MM.1S (cell line): ENCODE measurements around the gene CABLES2.

ENCODE experiments used
- DNase-seq: peaks from one replicate; pipeline ENCODE4 v3.0.0-alpha.2; 2015
- H2AFZ ChIP-seq: fragments of 300-600 bp; sonication (generic); 2 replicates; pipeline ENCODE4 v1.6.0; 2016; ENCODE audit warnings: antibody characterized with exemption, low read length
- H3F3A ChIP-seq: fragments of 300-600 bp; sonication (generic); 2 replicates; pipeline ENCODE4 v1.6.1; 2016; ENCODE audit warnings: mild to moderate bottlenecking, antibody characterized with exemption, low read length, moderate library complexity, mixed read lengths; ENCODE audit not compliant: insufficient read depth
- H3K27ac ChIP-seq: fragments of 300-600 bp; sonication (generic); 2 replicates; pipeline ENCODE4 v1.5.1; 2016; ENCODE audit warnings: mild to moderate bottlenecking, low read length
- H3K27me3 ChIP-seq: fragments of 300-600 bp; sonication (generic); replicated peaks from 2 replicates; pipeline ENCODE4 v1.6.0; 2016; ENCODE audit warnings: low read length; ENCODE audit not compliant: insufficient read depth
- H3K36me3 ChIP-seq: fragments of 300-600 bp; sonication (generic); replicated peaks from 2 replicates; pipeline ENCODE4 v1.6.1; 2016; ENCODE audit warnings: mild to moderate bottlenecking, low read length, mixed read lengths; ENCODE audit not compliant: insufficient read depth
- H3K4me1 ChIP-seq: fragments of 300-600 bp; sonication (generic); 2 replicates; pipeline ENCODE4 v1.6.1; 2016; ENCODE audit warnings: low read length, mixed read lengths
- H3K4me2 ChIP-seq: fragments of 300-600 bp; sonication (generic); 2 replicates; pipeline ENCODE4 v1.6.0; 2016; ENCODE audit warnings: low read depth, low read length
- H3K4me3 ChIP-seq: fragments of 300-600 bp; sonication (generic); 2 replicates; pipeline ENCODE4 v1.5.1; 2016; ENCODE audit warnings: low read length, mixed read lengths
- H3K79me2 ChIP-seq: fragments of 300-600 bp; sonication (generic); 2 replicates; pipeline ENCODE4 v1.6.1; 2016; ENCODE audit warnings: mixed run types, low read length, mixed read lengths
- H3K9ac ChIP-seq: fragments of 300-600 bp; sonication (generic); 2 replicates; pipeline ENCODE4 v1.6.1; 2016; ENCODE audit warnings: low read length, mixed read lengths
- H3K9me2 ChIP-seq: fragments of 300-600 bp; sonication (generic); replicated peaks from 2 replicates; pipeline ENCODE4 v1.6.1; 2016; ENCODE audit warnings: mild to moderate bottlenecking, low read length, mixed read lengths; ENCODE audit not compliant: insufficient read depth
- H3K9me3 ChIP-seq: fragments of 300-600 bp; sonication (generic); replicated peaks from 2 replicates; pipeline ENCODE4 v1.6.1; 2016; ENCODE audit warnings: mild to moderate bottlenecking, low read length, mixed read lengths; ENCODE audit not compliant: insufficient read depth
- H4K20me1 ChIP-seq: fragments of 300-600 bp; sonication (generic); 2 replicates; pipeline ENCODE4 v1.6.1; 2016; ENCODE audit warnings: mild to moderate bottlenecking, low read length, moderate library complexity, mixed read lengths; ENCODE audit not compliant: insufficient read depth
- EZH2 ChIP-seq: fragments of 300-600 bp; sonication (generic); optimal IDR thresholded peaks from 2 replicates; pipeline ENCODE3; 2017; ENCODE audit warnings: low read depth, mild to moderate bottlenecking, antibody characterized with exemption, low read length, mixed read lengths
- EZH2phosphoT487 ChIP-seq: fragments of 300-600 bp; sonication (generic); IDR thresholded peaks from 2 replicates; pipeline ENCODE4 v1.6.1; 2018; ENCODE audit warnings: antibody characterized with exemption, low read length
- TF ChIP-seq, protein P1 (sequence below): fragments of 300-600 bp; sonication (generic); IDR thresholded peaks from 2 replicates; pipeline ENCODE4 v1.5.1; 2016; ENCODE audit warnings: antibody characterized with exemption, low read length, mixed read lengths

The CABLES2 gene

DNA sequence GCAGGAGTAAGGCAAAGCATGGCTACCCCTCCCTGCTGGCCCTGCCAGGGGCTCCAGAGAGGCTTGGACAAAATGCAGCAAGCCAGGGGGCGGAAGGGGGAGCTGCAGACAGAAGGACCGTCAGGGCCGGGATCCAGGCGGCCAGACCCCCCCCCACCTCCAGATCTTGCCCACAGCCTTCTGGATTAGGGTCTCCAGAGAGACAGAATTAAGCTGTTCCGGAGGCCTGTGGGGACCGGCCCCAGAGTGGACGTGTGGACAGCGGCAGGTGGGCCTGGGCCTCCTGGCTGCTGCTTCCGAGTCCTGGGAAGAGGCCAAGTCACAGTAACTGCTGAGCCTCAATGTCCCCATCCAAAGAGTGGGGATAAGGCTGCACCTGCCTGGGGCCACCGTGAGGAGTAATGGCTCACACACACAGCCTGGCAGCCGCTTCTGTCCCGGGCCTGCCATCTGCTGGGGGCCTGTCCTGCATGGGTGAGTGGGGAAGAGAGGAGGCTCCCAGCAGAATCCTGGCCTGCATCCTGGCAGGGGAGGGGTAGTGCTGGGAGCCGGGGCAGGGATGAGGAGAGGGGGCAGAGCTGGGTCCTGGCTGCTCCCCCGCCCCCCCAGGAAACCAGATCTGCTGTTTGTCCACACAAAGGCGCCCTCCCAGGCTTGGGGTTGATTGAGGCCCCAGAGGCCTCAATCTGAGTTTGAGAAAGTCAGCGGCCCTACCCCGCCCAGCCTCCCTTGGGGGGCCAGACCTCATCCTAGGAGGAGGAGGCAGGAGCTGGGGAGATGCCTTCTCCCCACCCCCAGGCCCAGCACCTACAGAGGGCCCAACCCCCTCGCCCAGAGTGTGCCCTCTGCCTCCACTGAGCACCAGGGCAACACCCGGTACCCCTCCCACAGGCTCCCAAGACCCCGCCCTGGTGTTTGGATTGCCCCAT, 43.8 kb downstream of the CABLES2 start:
- no peaks in the 10 kb centered on the region for H3K9me3 ChIP-seq
- TF ChIP-seq, protein P1, sequence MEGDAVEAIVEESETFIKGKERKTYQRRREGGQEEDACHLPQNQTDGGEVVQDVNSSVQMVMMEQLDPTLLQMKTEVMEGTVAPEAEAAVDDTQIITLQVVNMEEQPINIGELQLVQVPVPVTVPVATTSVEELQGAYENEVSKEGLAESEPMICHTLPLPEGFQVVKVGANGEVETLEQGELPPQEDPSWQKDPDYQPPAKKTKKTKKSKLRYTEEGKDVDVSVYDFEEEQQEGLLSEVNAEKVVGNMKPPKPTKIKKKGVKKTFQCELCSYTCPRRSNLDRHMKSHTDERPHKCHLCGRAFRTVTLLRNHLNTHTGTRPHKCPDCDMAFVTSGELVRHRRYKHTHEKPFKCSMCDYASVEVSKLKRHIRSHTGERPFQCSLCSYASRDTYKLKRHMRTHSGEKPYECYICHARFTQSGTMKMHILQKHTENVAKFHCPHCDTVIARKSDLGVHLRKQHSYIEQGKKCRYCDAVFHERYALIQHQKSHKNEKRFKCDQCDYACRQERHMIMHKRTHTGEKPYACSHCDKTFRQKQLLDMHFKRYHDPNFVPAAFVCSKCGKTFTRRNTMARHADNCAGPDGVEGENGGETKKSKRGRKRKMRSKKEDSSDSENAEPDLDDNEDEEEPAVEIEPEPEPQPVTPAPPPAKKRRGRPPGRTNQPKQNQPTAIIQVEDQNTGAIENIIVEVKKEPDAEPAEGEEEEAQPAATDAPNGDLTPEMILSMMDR: no peak
- TF ChIP-seq EZH2 (no peak), EZH2phosphoT487 (no peak)
- no peak overlapping the region for H3K27ac ChIP-seq
- no peak for DNase-seq
- H2AFZ ChIP-seq: no peak overlapping the region
- H3K9ac ChIP-seq: no peak overlapping the region
- no peaks in the 10 kb centered on the region for H3K36me3 ChIP-seq
- no peak overlapping the region for H3K4me3 ChIP-seq
- no peaks in the 10 kb centered on the region for H3K9me2 ChIP-seq
- no peaks in the 10 kb centered on the region for H4K20me1 ChIP-seq
- no peak overlapping the region for H3K4me2 ChIP-seq
- peaks cover 9% of the 10 kb centered on the region for H3K4me1 ChIP-seq
- no peaks in the 10 kb centered on the region for H3K27me3 ChIP-seq
- peaks cover 58% of the 10 kb centered on the region for H3K79me2 ChIP-seq
- peaks cover 4% of the 10 kb centered on the region; the same call in 1 of the 2 replicates for H3F3A ChIP-seq

DNA sequence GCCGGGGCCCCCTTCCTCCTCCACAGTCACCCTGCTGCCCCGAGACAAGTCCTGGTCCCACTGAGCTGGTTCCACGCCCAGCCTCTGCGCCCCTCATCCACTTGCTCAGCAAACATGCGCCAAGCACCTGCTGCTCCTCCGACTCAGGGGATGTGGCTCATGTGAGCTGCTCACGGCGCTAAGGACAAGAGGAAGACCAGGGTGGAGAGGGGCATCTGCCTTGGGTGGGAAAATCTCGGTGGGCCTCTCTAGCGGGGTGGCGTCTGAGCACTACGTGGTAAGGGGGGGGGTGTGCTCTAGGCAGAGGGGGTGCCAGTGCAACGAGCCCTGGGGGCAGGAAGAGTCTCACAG, 44.5 kb downstream of the CABLES2 start:
- Histone ChIP-seq H4K20me1 (no peaks in the 10 kb centered on the region), H3K9ac (no peak overlapping the region)

DNA sequence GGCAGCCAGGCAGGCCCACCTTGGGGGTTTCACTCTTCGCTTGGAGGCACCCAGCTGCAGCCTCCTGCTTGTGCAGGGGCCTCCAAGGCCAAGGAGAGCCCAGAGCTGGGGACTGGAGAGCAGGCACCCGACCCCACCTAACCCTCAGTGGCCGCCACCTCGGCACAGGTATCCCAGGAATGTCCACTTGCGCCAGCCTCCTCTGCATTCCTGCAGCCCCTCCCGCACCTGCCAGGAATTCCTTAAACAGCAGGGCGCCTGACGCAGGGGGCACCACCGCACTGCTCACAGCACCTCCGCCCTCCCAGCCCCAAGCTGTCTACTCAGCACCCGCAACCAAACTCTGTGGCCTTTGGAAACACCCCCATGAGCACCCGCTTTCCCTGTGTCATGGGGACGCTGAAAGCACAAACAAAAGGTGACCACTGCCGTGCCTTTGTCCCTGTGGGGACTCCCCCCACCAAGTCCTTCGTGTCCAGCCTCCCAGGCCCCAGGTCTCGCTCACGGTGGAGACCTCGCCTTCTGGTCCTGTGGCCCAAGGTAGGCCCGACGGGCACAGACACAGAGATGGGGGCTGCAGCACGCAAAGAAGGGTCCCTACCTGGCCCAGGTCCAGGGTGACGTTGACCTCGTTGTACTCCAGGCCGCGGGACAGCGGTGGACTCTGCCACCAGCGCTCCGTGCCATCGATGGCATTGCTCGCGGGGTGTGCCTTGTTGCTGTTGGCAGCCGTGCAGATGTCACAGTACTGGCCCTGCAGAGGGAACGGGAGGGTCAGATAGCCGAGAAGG, 45.1 kb downstream of the CABLES2 start:
- H3K27me3 ChIP-seq: no peaks in the 10 kb centered on the region
- no peak for TF ChIP-seq EZH2
- TF ChIP-seq, protein P1: no peak
- TF ChIP-seq EZH2phosphoT487: no peak
- no peak overlapping the region for H2AFZ ChIP-seq
- H3K9ac ChIP-seq: no peak overlapping the region
- H3K9me2 ChIP-seq: no peaks in the 10 kb centered on the region
- H3K36me3 ChIP-seq: no peaks in the 10 kb centered on the region
- DNase-seq: no peak
- peaks cover 4% of the 10 kb centered on the region; the same call in 1 of the 2 replicates for H3F3A ChIP-seq
- H3K4me2 ChIP-seq: no peak overlapping the region
- H4K20me1 ChIP-seq: no peaks in the 10 kb centered on the region
- no peaks in the 10 kb centered on the region for H3K9me3 ChIP-seq
- peaks cover 3% of the 10 kb centered on the region; the same call in 1 of the 2 replicates for H3K4me1 ChIP-seq
- H3K79me2 ChIP-seq: peaks cover 65% of the 10 kb centered on the region
- H3K27ac ChIP-seq: no peak overlapping the region
- H3K4me3 ChIP-seq: no peak overlapping the region

More for the DNA sequence above, 44.5 kb downstream of the CABLES2 start:
- Histone ChIP-seq H3K79me2 (peaks cover 63% of the 10 kb centered on the region), H3K27me3 (no peaks in the 10 kb centered on the region), H2AFZ (no peak overlapping the region), H3F3A (peaks cover 4% of the 10 kb centered on the region; the same call in 1 of the 2 replicates), H3K4me1 (peaks cover 5% of the 10 kb centered on the region), H3K9me3 (no peaks in the 10 kb centered on the region), H3K4me2 (no peak overlapping the region), H3K9me2 (no peaks in the 10 kb centered on the region), H3K36me3 (no peaks in the 10 kb centered on the region), H3K27ac (no peak overlapping the region), H3K4me3 (no peak overlapping the region)
- DNase-seq: no peak
- TF ChIP-seq EZH2 (no peak), EZH2phosphoT487 (no peak)
- TF ChIP-seq, protein P1: no peak
